ENCODE measurements around the gene ITIH1. TPM values are rescaled to one million over a fixed set of nuclear protein-coding genes. Genes with fewer than 3 reads are reported as not detected.

Gene ITIH1
- total RNA-seq, 1 experiment from 2014 or later: 0.26 TPM

DNA sequence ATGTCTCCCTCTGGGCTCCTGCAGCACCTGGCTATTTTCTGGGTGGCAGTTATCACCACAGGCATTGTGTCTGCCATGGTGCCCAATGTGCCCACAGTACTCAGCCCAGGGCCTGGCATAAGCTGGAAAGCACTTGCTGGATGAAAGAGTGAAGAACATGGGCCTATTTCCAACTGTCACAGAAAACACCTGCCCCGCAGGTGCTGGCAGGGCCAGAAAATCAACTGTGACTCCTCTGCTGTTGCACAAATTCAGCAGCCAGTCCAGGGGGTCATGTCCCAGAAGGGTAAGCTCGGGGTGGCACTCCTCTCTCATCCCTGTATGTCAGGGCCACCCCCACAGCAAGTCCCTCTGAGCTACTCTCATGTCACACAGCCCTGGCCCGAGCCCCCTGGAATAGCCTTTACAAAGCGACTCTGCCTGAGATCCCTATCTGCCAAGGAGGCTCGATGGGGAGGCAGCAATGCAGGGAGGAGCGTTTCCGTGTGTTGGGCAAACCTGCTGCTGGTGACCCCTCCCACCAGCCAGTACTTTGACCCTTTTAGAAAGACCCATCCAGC is 34.1 kb downstream of the ITIH1 start:
- Mint-ChIP-seq H3K27me3 (ENCODE audit: low read depth) (peaks cover 3% of the 10 kb centered on the region; the same call in 1 of the 2 replicates), H3K36me3 (no peaks in the 10 kb centered on the region), H3K4me3 (no peak overlapping the region), H3K27ac (no peak overlapping the region), H3K9me3 (no peaks in the 10 kb centered on the region), H3K4me1 (no peaks in the 10 kb centered on the region)
- ChIA-PET CTCF (interaction anchor here (3.6 to 5.5 kb wide), 3 partner anchors 10 to 19 kb away, joined by 14 to 34 read pairs (median 25); no protein-coding TSS in a partner anchor), POLR2A (interaction anchor here (0.6 to 0.7 kb wide), 2 partner anchors 10 to 70 kb away, joined by 3 read pairs; no protein-coding TSS in a partner anchor)
- TF ChIP-seq RELA (CRISPR knock-in tag; IDR thresholded peaks at IDR 0.05; ENCODE audit: borderline replicate concordance) (no peak), ZNF232 (CRISPR knock-in tag; IDR thresholded peaks at IDR 0.05) (no peak), EMX1 (CRISPR knock-in tag; IDR thresholded peaks at IDR 0.05) (no peak), SP1 (CRISPR knock-in tag; conservative IDR thresholded peaks at IDR 0.05) (no peak), FOXK1 (CRISPR knock-in tag; IDR thresholded peaks at IDR 0.05) (no peak), CREM (CRISPR knock-in tag; IDR thresholded peaks at IDR 0.05) (no peak), JUN (CRISPR knock-in tag; IDR thresholded peaks at IDR 0.05) (no peak), JAZF1 (CRISPR knock-in tag; IDR thresholded peaks at IDR 0.05) (no peak), ZNF396 (CRISPR knock-in tag; IDR thresholded peaks at IDR 0.05; ENCODE audit: borderline replicate concordance) (no peak), ELF4 (CRISPR knock-in tag; IDR thresholded peaks at IDR 0.05; ENCODE audit: low read depth) (no peak), OVOL2 (CRISPR knock-in tag; IDR thresholded peaks at IDR 0.05; ENCODE audit: borderline replicate concordance) (no peak), ZNF263 (CRISPR knock-in tag; IDR thresholded peaks at IDR 0.05; ENCODE audit: low read depth) (no peak), NFE2L1 (CRISPR knock-in tag; IDR thresholded peaks at IDR 0.05) (no peak), USF1 (CRISPR knock-in tag; IDR thresholded peaks at IDR 0.05) (no peak), ZNF317 (CRISPR knock-in tag; IDR thresholded peaks at IDR 0.05; ENCODE audit: borderline replicate concordance, low read depth) (no peak), KAT7 (CRISPR knock-in tag; IDR thresholded peaks at IDR 0.05; ENCODE audit: borderline replicate concordance) (no peak)
- TF ChIP-seq, protein P1, sequence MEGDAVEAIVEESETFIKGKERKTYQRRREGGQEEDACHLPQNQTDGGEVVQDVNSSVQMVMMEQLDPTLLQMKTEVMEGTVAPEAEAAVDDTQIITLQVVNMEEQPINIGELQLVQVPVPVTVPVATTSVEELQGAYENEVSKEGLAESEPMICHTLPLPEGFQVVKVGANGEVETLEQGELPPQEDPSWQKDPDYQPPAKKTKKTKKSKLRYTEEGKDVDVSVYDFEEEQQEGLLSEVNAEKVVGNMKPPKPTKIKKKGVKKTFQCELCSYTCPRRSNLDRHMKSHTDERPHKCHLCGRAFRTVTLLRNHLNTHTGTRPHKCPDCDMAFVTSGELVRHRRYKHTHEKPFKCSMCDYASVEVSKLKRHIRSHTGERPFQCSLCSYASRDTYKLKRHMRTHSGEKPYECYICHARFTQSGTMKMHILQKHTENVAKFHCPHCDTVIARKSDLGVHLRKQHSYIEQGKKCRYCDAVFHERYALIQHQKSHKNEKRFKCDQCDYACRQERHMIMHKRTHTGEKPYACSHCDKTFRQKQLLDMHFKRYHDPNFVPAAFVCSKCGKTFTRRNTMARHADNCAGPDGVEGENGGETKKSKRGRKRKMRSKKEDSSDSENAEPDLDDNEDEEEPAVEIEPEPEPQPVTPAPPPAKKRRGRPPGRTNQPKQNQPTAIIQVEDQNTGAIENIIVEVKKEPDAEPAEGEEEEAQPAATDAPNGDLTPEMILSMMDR (IDR thresholded peaks at IDR 0.05): no peak
- TF ChIP-seq, protein P2, sequence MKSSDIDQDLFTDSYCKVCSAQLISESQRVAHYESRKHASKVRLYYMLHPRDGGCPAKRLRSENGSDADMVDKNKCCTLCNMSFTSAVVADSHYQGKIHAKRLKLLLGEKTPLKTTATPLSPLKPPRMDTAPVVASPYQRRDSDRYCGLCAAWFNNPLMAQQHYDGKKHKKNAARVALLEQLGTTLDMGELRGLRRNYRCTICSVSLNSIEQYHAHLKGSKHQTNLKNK (CRISPR knock-in tag; IDR thresholded peaks at IDR 0.05): no peak
- TF ChIP-seq, protein P3, sequence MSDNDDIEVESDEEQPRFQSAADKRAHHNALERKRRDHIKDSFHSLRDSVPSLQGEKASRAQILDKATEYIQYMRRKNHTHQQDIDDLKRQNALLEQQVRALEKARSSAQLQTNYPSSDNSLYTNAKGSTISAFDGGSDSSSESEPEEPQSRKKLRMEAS (CRISPR knock-in tag; IDR thresholded peaks at IDR 0.05): no peak
- TF ChIP-seq, protein P4, sequence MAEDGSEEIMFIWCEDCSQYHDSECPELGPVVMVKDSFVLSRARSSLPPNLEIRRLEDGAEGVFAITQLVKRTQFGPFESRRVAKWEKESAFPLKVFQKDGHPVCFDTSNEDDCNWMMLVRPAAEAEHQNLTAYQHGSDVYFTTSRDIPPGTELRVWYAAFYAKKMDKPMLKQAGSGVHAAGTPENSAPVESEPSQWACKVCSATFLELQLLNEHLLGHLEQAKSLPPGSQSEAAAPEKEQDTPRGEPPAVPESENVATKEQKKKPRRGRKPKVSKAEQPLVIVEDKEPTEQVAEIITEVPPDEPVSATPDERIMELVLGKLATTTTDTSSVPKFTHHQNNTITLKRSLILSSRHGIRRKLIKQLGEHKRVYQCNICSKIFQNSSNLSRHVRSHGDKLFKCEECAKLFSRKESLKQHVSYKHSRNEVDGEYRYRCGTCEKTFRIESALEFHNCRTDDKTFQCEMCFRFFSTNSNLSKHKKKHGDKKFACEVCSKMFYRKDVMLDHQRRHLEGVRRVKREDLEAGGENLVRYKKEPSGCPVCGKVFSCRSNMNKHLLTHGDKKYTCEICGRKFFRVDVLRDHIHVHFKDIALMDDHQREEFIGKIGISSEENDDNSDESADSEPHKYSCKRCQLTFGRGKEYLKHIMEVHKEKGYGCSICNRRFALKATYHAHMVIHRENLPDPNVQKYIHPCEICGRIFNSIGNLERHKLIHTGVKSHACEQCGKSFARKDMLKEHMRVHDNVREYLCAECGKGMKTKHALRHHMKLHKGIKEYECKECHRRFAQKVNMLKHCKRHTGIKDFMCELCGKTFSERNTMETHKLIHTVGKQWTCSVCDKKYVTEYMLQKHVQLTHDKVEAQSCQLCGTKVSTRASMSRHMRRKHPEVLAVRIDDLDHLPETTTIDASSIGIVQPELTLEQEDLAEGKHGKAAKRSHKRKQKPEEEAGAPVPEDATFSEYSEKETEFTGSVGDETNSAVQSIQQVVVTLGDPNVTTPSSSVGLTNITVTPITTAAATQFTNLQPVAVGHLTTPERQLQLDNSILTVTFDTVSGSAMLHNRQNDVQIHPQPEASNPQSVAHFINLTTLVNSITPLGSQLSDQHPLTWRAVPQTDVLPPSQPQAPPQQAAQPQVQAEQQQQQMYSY (CRISPR knock-in tag; IDR thresholded peaks at IDR 0.05): no peak
- DNase-seq (ENCODE audit: low spot score): no peak
- ATAC-seq: no peak

- no peak overlapping the region for H3K27ac Mint-ChIP-seq
- DNase-seq (ENCODE audit: low spot score) (no peak), ATAC-seq (no peak)
- no peaks in the 10 kb centered on the region for H3K36me3 Mint-ChIP-seq
- POLR2A ChIA-PET: no interaction called here
- no peaks in the 10 kb centered on the region for H3K9me3 Mint-ChIP-seq
- H3K27me3 Mint-ChIP-seq (ENCODE audit: low read depth): no peaks in the 10 kb centered on the region
- CTCF ChIA-PET: interaction anchor here (3.6 to 5.1 kb wide), 2 partner anchors 15 to 21 kb away, joined by 14 to 25 read pairs; no protein-coding TSS in a partner anchor
- no peak overlapping the region for H3K4me3 Mint-ChIP-seq
- H3K4me1 Mint-ChIP-seq: no peaks in the 10 kb centered on the region
- no peak for TF ChIP-seq STAT6 (CRISPR knock-in tag; conservative IDR thresholded peaks at IDR 0.05; ENCODE audit: low read depth)
- TF ChIP-seq KAT7 (CRISPR knock-in tag; IDR thresholded peaks at IDR 0.05; ENCODE audit: borderline replicate concordance): no peak
- no peak for TF ChIP-seq FOXJ3 (CRISPR knock-in tag; IDR thresholded peaks at IDR 0.05; ENCODE audit: borderline replicate concordance)
- no peak for TF ChIP-seq E2F4 (CRISPR knock-in tag; IDR thresholded peaks at IDR 0.05; ENCODE audit: borderline replicate concordance, low read depth)
- TF ChIP-seq OVOL2 (CRISPR knock-in tag; IDR thresholded peaks at IDR 0.05; ENCODE audit: borderline replicate concordance): no peak
- TF ChIP-seq, protein P5, sequence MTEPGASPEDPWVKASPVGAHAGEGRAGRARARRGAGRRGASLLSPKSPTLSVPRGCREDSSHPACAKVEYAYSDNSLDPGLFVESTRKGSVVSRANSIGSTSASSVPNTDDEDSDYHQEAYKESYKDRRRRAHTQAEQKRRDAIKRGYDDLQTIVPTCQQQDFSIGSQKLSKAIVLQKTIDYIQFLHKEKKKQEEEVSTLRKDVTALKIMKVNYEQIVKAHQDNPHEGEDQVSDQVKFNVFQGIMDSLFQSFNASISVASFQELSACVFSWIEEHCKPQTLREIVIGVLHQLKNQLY (CRISPR knock-in tag; IDR thresholded peaks at IDR 0.05): no peak
Measured at GRCh38 chr3:52813810-52814209, 36.4 kb downstream of the ITIH1 start.

Data from WTC11 (cell line).